HepG2 (cell line): ENCODE results near the gene MRPL38. TPM values are rescaled to one million over a fixed set of nuclear protein-coding genes. Genes with fewer than 3 reads are reported as not detected.

Experiments
- ATM ChIP-seq: fragments of 450-650 bp; IDR thresholded peaks from 2 replicates; pipeline ENCODE4 v1.7.1; 2017; ENCODE audit warnings: mild to moderate bottlenecking, borderline replicate concordance
- DRAP1 ChIP-seq: IDR thresholded peaks from 2 replicates; pipeline ENCODE4 v1.6.1; 2016; ENCODE audit warnings: missing genetic modification reagents, missing compliant biosample characterization
- ELF3 ChIP-seq: IDR thresholded peaks from 2 replicates; pipeline ENCODE4 v1.6.1; 2016; ENCODE audit warnings: missing genetic modification reagents, missing compliant biosample characterization
- FOXK2 ChIP-seq: fragments of 450-650 bp; IDR thresholded peaks from 2 replicates; pipeline ENCODE4 v1.6.1; 2016
- GATAD1 ChIP-seq: IDR thresholded peaks from 2 replicates; pipeline ENCODE4 v1.6.1; 2016; ENCODE audit warnings: missing genetic modification reagents, missing compliant biosample characterization
- HDAC1 ChIP-seq: sonication (generic); formaldehyde crosslinking; IDR thresholded peaks from 2 replicates; pipeline ENCODE4 v1.5.1; 2020; ENCODE audit warnings: mild to moderate bottlenecking, missing genetic modification reagents
- HMGXB4 ChIP-seq, 2 experiments: sonication (generic) in 1 of 2; formaldehyde crosslinking in 1 of 2; IDR thresholded peaks; 2 replicates each; pipeline versions ENCODE4 v1.4.0 to v1.6.1; 2018 to 2020; ENCODE audit warnings: missing genetic modification reagents in 2 of 2, borderline replicate concordance in 1 of 2, low read depth in 1 of 2, mild to moderate bottlenecking in 1 of 2, missing biosample characterization in 1 of 2
- HOXA5 ChIP-seq: sonication (generic); formaldehyde crosslinking; IDR thresholded peaks from 2 replicates; pipeline ENCODE4 v1.4.0; 2020; ENCODE audit warnings: missing genetic modification reagents
- MEIS1 ChIP-seq: sonication (generic); formaldehyde crosslinking; IDR thresholded peaks from 2 replicates; pipeline ENCODE4 v1.9.0; 2021; ENCODE audit warnings: mild to moderate bottlenecking, missing genetic modification reagents, moderate library complexity, borderline replicate concordance
- NFRKB ChIP-seq: fragments of 450-650 bp; IDR thresholded peaks from 2 replicates; pipeline ENCODE4 v1.6.1; 2017
- NRL ChIP-seq: sonication (generic); formaldehyde crosslinking; IDR thresholded peaks from 2 replicates; pipeline ENCODE4 v1.5.0; 2020; ENCODE audit warnings: missing genetic modification reagents, mild to moderate bottlenecking, moderate library complexity, borderline replicate concordance
- ONECUT2 ChIP-seq: sonication (generic); formaldehyde crosslinking; IDR thresholded peaks from 2 replicates; pipeline ENCODE4 v1.4.0; 2020; ENCODE audit warnings: missing genetic modification reagents
- RERE ChIP-seq: IDR thresholded peaks from 2 replicates; pipeline ENCODE4 v1.6.1; 2016; ENCODE audit warnings: low read depth, missing genetic modification reagents, missing compliant biosample characterization
- RFX5 ChIP-seq: IDR thresholded peaks from 2 replicates; pipeline ENCODE4 v1.6.1; 2011; ENCODE audit warnings: low read depth, low read length, improper control_type of control experiment
- TBX2 ChIP-seq: sonication (generic); formaldehyde crosslinking; IDR thresholded peaks from 2 replicates; pipeline ENCODE4 v1.5.0; 2020; ENCODE audit warnings: missing genetic modification reagents, mild to moderate bottlenecking, borderline replicate concordance
- THAP11 ChIP-seq: IDR thresholded peaks from 2 replicates; pipeline ENCODE4 v1.6.1; 2016; ENCODE audit warnings: missing biosample characterization, missing genetic modification reagents
- USF2 ChIP-seq, 2 experiments: sonication (generic) in 1 of 2; formaldehyde crosslinking in 1 of 2; IDR thresholded peaks; 2 replicates each; pipeline versions ENCODE4 v1.5.1 to v1.6.1; 2011 to 2020; ENCODE audit warnings: borderline replicate concordance in 1 of 2, low read depth in 1 of 2, low read length in 1 of 2, mild to moderate bottlenecking in 1 of 2, missing genetic modification reagents in 1 of 2, moderate library complexity in 1 of 2
- ZMYM3 ChIP-seq: sonication (generic); formaldehyde crosslinking; IDR thresholded peaks from 2 replicates; pipeline ENCODE4 v1.5.1; 2020; ENCODE audit warnings: mild to moderate bottlenecking, missing genetic modification reagents
- ZNF644 ChIP-seq: IDR thresholded peaks from 2 replicates; pipeline ENCODE4 v1.6.1; 2016; ENCODE audit warnings: low read depth
- polyA plus RNA-seq, 8 experiments: library from polyadenylated mRNA; depleted of rRNA in 3 of 8; stranded (reverse) in 7 of 8; unstranded in 1 of 8; fragments of >200 nt; fragmentation: Illumina TruSeq in 4 of 8; extraction: Trizol in 4 of 8; gene quantifications; 2 replicates each; pipeline versions ENCODE4 v1.2.1 to v1.2.3, GENCODE V29; 2011 to 2016; ENCODE audit warnings: low read depth in 4 of 8, missing spikeins in 1 of 8, mixed read lengths in 1 of 8; ENCODE audit not compliant: insufficient read depth in 1 of 8
- total RNA-seq, 5 experiments: library from RNA; depleted of rRNA; stranded (reverse); fragments of >200 nt; fragmentation: Illumina TruSeq; extraction: Trizol; gene quantifications; 2 replicates each; pipeline ENCODE4 v1.2.3, GENCODE V29; 2016; ENCODE audit warnings: low read depth in 1 of 5

The MRPL38 gene
- total and polyA plus RNA-seq, 2 of the 13 experiments (the other 11 are each of a cell fraction or from before 2014, with no cell fraction given) = 83.7 to 125 TPM

- 0 out of 2 replicates have a peak, but pooled peaks have one; percentile 19 for TF ChIP-seq ZNF644 (CRISPR knock-in tag)
- TF ChIP-seq RFX5 = no peak
- 0 out of 2 replicates have a peak, but pooled peaks have one; percentile 28 for TF ChIP-seq RERE (CRISPR knock-in tag)
- peak; percentile 91 for TF ChIP-seq HDAC1 (CRISPR knock-in tag)
- peak; percentile 67 for TF ChIP-seq DRAP1
- TF ChIP-seq THAP11 = peak; percentile 69
- peak; percentile 44; the same call in 1 of the 2 replicates for TF ChIP-seq ELF3 (CRISPR knock-in tag)
- peak in 1 of 2 experiments; percentile 86; a peak in 3 of 4 replicates for TF ChIP-seq HMGXB4 (CRISPR knock-in tag; IDR thresholded peaks at IDR 0.05; ENCODE audit: borderline replicate concordance in 1 of 2, low read depth in 1 of 2)
- no peak for TF ChIP-seq NFRKB
- no peak for TF ChIP-seq FOXK2
- TF ChIP-seq MEIS1 (CRISPR knock-in tag) = 0 out of 2 replicates have a peak, but pooled peaks have one; percentile 68
- peak; percentile 86 for TF ChIP-seq HOXA5 (CRISPR knock-in tag)
- TF ChIP-seq NRL = no peak; the same call in 1 of the 2 replicates
- no peak for TF ChIP-seq ATM
- no peak for TF ChIP-seq ZMYM3
- TF ChIP-seq TBX2 (CRISPR knock-in tag) = peak; percentile 82
- TF ChIP-seq USF2 (IDR thresholded peaks at IDR 0.05; ENCODE audit: low read depth, low read length) = no peak
- peak; percentile 46; the same call in 1 of the 2 replicates for TF ChIP-seq USF2 (CRISPR knock-in tag; IDR thresholded peaks at IDR 0.05; ENCODE audit: borderline replicate concordance)
- TF ChIP-seq ONECUT2 = no peak; the same call in 1 of the 2 replicates
- TF ChIP-seq GATAD1 = peak; percentile 63; the same call in 1 of the 2 replicates
Measured at GRCh38 chr17:75891605-75892555, 12.8 kb downstream of the MRPL38 start (continued).
